Stimulated activated CD8-positive, alpha-beta memory T cell treated with anti-CD3 and anti-CD28 coated beads, Interleukin-2, amount 100 ng/mL, for 48 hours (primary cell): ENCODE data around the gene KCTD11.

Experiments
- DNase-seq, 2 donors: peaks; one replicate each; pipeline ENCODE4 v3.0.0-alpha.2; 2020; ENCODE audit warnings: low read depth in 2 of 2

The KCTD11 gene

GRCh38 chr17:7403977-7404736, 52.2 kb downstream of the KCTD11 start, which contains the start of gene TMEM256:
Gene TMEM256 (minus strand): TSS chr17:7404097. CDS start chr17:7404084, 13 bp downstream.
- peak; percentile 88 to 93 for DNase-seq
